Astrocyte of the hippocampus (primary cell): ENCODE data around the gene LRRN2.
A peak's percentile ranks its signal among the peaks of the same experiment; 100 is the strongest.
"Not testable (repeated sequence)": the region's sequence is repeated elsewhere in the genome, so short reads cannot be mapped to it uniquely, and the experiment has no call there.

ENCODE experiments used
- DNase-seq: peaks from one replicate; pipeline ENCODE4 v3.0.0; 2011; ENCODE audit warnings: low read depth, low spot score

LRRN2 gene

GRCh38 chr1:204692841-204693356, 7.4 kb upstream of the LRRN2 start:
- DNase-seq: no peak

- no peak for DNase-seq
Observed at GRCh38 chr1:204692325-204692840, 6.8 kb upstream of the LRRN2 start.

- DNase-seq: not testable (repeated sequence)
Observed at GRCh38 chr1:204691328-204691730, 5.8 kb upstream of the LRRN2 start.

GRCh38 chr1:204688776-204689175, 3.2 kb upstream of the LRRN2 start:
- DNase-seq: no peak

- no peak for DNase-seq
Observed at GRCh38 chr1:204688007-204688406, 2.5 kb upstream of the LRRN2 start.

GRCh38 chr1:204684571-204685235, 835 bp downstream of the LRRN2 start:
- no peak for DNase-seq

- DNase-seq: no peak
Observed at GRCh38 chr1:204684206-204684570, 1.4 kb downstream of the LRRN2 start.

- no peak for DNase-seq
Observed at GRCh38 chr1:204683284-204684205, 2.0 kb downstream of the LRRN2 start.

- no peak for DNase-seq
Observed at GRCh38 chr1:204680461-204680860, 5.1 kb downstream of the LRRN2 start.

GRCh38 chr1:204680051-204680450, 5.5 kb downstream of the LRRN2 start:
- no peak for DNase-seq

- DNase-seq: no peak
Observed at GRCh38 chr1:204678721-204679475, 6.6 kb downstream of the LRRN2 start.

- no peak for DNase-seq
Observed at GRCh38 chr1:204677864-204678263, 7.7 kb downstream of the LRRN2 start.

- no peak for DNase-seq
Observed at GRCh38 chr1:204676043-204676442, 9.5 kb downstream of the LRRN2 start.

GRCh38 chr1:204673909-204674649, 11.5 kb downstream of the LRRN2 start:
- DNase-seq: no peak

GRCh38 chr1:204673209-204673608, 12.3 kb downstream of the LRRN2 start:
- DNase-seq: no peak

GRCh38 chr1:204672482-204673121, 12.9 kb downstream of the LRRN2 start:
- no peak for DNase-seq

GRCh38 chr1:204672069-204672468, 13.5 kb downstream of the LRRN2 start:
- no peak for DNase-seq

GRCh38 chr1:204670152-204670927, 15.2 kb downstream of the LRRN2 start:
- DNase-seq: peak; percentile 41

GRCh38 chr1:204669579-204669978, 16.0 kb downstream of the LRRN2 start:
- DNase-seq: no peak

- DNase-seq: no peak
Observed at GRCh38 chr1:204664384-204664651, 21.2 kb downstream of the LRRN2 start.
